HG03064 (cell line): ENCODE results near the gene ZNF143.
"Not testable (repeated sequence)": the region's sequence is repeated elsewhere in the genome, so short reads cannot be mapped to it uniquely, and the experiment has no call there.

Experiments
- ATAC-seq: cut with Tn5 transposase; IDR thresholded peaks from one replicate; pipeline ENCODE4 v1.9.1; 2021; ENCODE audit warnings: low read depth; ENCODE audit not compliant: unreplicated experiment

The ZNF143 gene

GRCh38 chr11:9460322-9461062 is at the start of gene ZNF143:
ZNF143 (plus strand) TSS chr11:9461012; CDS start chr11:9471309, 10,297 bp downstream.
- ATAC-seq, result peak; percentile 89

DNA sequence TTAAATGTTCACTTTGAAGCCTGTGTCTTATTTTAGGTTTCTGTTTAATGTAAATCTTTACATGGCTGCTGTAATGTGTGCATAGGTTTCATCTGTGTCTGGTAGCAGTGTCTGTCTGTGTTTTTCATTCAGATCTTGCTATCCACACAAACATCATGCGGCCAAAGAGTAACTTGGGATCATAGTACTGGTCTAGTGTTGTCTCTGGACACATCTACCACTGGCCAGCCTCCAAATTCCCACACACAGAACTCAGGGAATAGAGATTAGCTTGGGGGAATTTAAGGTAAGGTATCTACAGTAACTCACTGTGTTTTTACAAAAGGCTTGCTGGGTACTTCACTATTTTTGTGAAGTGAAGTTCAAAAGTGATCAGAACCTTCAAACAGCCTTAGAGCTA is 32.1 kb upstream of the ZNF143 start:
- ATAC-seq, result no peak

GRCh38 chr11:9438611-9439010 is 22.2 kb upstream of the ZNF143 start:
- ATAC-seq, result no peak

DNA sequence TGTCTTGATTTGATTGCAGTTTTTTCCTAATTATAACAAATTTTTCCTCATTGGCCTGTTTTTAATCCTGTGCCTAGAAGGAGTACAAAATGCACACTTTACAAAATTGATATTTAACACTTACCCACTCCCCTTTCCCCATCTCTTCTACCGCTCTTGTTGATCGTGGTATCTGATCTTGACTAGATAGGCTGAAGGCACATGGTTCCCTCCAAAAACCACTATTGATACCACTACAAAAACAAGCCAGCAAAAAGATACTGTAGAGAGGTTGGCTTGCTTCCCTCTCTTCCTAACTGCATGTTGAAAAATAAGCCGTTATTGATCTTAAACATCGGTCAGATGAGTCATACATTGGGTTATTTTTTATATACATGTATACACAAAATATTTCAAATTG is 14.6 kb upstream of the ZNF143 start:
- ATAC-seq, result no peak

DNA sequence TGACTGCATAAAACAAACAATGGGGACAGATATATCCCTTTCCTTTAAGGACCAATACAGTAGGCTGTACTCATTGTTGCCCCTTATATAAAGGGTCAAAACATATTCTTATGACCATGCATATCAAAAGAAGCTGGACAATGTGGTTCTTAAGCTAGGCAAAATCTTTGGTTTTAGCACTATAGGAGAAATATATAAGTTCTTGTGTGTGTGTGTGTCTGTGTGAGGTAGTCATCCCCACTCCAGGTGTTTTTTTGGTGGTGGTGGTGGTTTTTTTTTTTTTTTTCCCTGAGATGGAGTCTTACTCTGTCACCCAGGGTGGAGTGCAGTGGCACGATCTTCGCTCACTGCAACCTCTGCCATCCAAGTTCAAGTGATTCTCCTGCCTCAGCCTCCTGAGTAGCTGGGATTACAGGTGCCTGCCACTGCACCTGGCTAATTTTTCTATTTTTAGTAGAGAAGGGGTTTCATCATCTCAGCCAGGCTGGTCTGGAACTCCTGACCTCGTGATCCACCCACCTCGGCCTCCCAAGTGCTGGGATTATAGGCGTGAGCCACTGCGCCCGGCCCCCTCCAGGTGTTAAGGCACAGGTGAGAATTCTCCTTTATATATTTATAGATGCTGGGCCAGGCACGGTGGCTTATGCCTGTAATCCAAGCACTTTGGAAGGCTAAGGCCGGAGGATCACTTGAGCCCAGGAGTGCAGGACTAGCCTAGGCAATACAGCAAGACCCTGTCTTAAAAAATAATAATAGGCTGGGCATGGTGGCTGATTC is 12.0 kb upstream of the ZNF143 start:
- ATAC-seq, result no peak

DNA sequence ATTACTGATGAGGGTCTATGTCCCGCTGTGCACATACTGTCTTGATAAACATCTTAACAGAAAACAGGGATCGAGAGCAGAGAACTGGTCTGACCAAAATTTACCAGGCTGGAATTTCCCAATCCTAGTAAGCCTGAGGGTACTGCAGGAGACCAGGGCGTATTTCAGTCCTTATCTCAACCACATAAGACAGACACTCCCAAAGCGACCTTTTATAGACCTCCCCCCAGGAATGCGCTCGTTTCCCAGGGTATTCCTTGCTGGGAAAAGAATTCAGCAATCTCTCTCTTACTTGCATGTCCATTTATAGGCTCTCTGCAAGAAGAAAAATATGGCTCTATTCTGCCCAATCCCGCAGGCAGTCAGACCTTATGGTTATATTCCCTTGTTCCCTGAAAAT is 8.8 kb upstream of the ZNF143 start:
- ATAC-seq, result not testable (repeated sequence)

GRCh38 chr11:9455722-9456121 is 5.1 kb upstream of the ZNF143 start:
- no peak for ATAC-seq

- ATAC-seq, result no peak
These were observed 1.0 kb upstream of the ZNF143 start for GRCh38 chr11:9459667-9460321.

- ATAC-seq, result peak; percentile 47
These were observed 399 bp downstream of the ZNF143 start for GRCh38 chr11:9461063-9461759.

GRCh38 chr11:9461760-9462134 is 935 bp downstream of the ZNF143 start:
- ATAC-seq, result no peak

- no peak for ATAC-seq
These were observed 1.5 kb downstream of the ZNF143 start for GRCh38 chr11:9462172-9462799.

DNA sequence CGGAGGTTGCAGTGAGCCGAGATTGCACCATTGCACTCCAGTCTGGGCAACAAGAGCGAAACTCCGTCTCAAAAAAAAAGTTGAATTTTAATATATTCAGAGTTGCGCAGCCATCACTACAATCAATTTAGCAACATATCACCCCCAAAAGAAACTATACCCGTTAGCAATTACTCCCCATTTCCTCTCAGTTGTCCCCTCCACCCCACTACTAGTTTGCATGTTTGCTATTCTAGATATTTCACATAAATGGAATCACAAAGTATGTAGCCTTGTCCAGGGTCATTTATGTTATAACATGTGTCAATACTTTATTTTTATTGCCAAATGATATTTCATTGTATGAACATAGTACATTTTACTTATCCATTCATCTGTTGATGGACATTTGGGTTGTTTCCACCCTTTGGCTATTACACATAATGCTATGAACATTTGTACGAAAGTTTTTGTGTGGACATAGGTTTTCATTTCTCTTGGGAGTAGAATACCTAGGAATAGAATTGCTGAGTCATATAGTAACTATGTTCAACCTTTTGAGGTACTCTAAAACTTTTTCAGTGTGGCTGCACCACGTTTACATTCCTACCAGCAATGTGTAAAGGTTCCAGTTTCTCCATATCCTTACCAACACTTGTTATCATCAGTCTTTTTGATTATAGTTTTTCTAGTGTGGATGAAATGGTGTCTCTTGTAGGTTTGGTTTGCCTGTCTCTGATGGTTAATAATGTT is 2.2 kb downstream of the ZNF143 start:
- ATAC-seq, result no peak

GRCh38 chr11:9470765-9471164 is 10.0 kb downstream of the ZNF143 start:
- no peak for ATAC-seq

DNA sequence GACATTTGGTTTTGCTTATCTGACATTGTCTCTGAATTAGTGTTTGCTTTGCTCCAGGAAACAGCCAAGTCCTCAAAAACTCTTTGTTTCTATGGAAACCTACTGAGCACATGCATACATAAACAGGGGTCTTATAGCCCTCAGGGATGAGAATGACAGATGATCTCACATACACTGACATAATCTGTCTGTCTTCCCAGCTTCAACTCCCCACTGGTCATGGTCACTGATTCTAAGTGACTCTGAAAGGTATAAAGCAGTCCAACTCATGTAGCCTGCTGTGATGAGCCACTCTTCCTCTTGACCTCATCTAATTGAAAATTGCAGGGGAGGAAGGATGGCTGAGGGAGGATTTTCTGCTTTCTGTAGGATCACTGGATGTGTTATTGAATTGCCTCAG is 12.6 kb downstream of the ZNF143 start:
- no peak for ATAC-seq

GRCh38 chr11:9479899-9480298 is 19.1 kb downstream of the ZNF143 start:
- ATAC-seq, result no peak

DNA sequence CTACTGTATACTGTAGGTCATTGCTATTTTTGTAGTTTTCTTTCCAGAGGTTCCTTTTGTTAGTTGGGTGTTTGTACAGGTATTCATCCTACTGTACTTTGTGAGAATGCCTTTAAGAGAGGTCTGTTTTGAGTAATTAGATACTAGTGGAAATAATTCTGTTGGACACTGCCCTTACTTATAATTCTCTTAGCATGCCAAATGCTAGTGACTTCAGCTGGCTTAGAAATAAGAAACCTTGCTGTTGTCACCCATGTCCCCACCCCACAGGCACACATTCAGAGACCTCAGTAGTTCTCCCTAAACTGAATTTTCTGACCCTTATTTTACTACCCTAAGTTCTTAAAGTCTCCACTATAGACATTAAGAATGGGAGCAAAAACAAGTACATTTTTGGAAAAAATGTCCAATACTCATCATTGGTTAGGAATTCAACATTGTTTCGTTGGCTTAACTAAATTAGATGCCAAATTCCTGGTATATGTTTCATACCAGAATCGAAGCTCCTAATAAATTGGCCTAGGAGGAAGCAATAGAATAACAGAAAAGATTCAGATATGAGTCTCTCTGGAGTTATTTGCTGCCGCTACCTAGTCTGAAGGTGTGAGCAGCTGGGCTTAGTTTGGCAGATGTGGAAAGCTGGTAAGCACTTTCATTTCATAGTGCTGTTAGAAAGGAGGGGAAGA is 28.4 kb downstream of the ZNF143 start:
- no peak for ATAC-seq

DNA sequence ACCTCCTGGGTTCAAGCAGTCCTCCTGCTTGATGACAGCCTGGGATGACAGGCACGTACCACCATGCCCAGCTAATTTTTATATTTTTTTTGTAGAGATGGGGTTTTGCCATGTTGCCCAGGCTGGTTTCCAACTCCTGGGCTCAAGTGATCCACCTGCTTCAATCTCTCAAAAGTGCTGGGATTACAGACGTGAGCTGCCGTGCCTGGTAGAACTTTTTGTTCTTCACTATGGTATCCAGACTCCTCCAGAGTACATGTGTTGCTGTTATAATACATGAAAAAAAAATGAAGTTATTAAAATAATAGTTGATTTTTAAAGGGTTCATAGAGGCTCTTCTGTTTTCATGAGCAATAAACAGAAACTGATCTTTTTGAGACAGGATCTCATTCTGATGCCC is 29.6 kb downstream of the ZNF143 start:
- ATAC-seq, result no peak

GRCh38 chr11:9493492-9493891 is 32.7 kb downstream of the ZNF143 start:
- no peak for ATAC-seq

DNA sequence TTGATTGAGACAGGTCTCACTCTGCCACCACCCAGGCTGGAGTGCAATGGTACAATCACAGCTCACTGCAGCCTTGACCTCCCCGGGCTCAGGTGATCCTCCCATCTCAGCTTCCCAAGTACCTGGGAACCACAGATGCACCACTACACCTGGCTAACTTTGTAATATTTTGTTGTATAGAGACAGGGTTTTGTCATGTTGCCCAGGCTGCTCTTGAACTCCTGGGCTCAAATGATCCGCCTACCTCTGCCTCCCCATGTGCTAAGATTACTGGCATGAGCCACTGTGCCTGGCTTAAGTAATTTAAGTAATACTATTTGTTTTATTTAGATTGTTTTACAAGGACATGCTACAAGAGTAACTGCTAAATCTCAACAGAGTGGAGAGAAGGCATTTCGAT is 33.5 kb downstream of the ZNF143 start:
- ATAC-seq, result no peak
